Measurements from ENCODE around the gene SEC61G.
A peak's percentile ranks its signal among the peaks of the same experiment; 100 is the strongest.

The SEC61G gene

DNA sequence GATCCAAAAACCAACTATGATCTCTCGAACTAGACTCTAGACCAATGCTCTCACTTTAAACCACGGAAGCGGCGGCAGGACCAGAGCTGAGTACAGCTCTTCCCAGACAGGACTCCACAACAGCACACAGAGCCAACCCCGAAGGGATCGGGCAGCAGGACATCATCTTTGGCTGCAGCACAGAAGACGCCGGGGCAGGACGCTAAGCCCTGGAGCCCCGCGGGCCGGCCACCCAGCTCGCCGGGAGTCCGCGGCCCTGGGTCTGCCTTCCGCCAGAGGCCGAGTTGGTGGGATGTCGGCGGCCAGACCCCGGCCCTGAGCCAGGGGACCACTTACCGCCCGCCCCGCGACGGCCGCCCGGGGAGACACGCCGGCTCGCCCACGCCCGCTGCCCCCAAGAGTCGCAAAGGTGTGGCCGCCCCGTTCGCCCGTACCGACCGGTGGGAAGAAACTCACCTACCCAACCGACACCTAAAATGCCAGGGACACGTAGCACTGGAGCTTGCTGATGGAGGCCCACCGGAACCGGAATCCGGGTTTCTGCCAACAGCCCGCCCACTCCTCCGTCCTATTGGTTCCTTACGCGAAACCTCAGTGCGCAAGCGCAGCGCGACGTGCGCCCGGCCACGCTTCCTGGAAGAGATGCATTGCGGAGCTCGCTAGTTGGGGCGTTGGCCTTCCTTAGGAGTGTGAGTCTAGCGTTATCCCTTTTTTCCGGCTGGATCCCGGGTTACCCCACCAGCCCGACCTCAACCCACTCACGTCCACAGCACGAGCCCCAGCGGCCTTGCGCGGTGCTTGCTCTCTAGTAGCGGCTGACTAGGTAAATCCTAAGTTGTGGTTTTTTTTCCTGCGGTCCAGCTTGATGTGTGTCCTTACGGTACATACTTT, at the start of gene SEC61G:
Gene SEC61G, minus strand, starts transcription at position 510 of the 891 bp plus-strand sequence. CDS start 1,623 bp downstream, outside the sequence.
- Histone ChIP-seq H3K79me2 (ENCODE audit: insufficient read depth, low read length) (peaks cover 53% of the 10 kb centered on the region), H3K27ac (ENCODE audit: low read depth, low read length) (no peak within 1 kb of the TSS)

GRCh38 chr7:54802841-54803240, 43.8 kb upstream of the SEC61G start:
- Histone ChIP-seq H3K36me3 (ENCODE audit: low read length) (no peaks in the 10 kb centered on the region), H3K27ac (ENCODE audit: low read depth, low read length) (no peak overlapping the region), H3K79me2 (ENCODE audit: insufficient read depth, low read length) (no peaks in the 10 kb centered on the region), H3K9me2 (replicated peaks; ENCODE audit: insufficient read depth, low read length) (no peaks in the 10 kb centered on the region), H3K9me3 (ENCODE audit: insufficient read depth, low read length) (no peaks in the 10 kb centered on the region), H3K27me3 (ENCODE audit: low read length) (no peaks in the 10 kb centered on the region), H4K20me1 (ENCODE audit: low read depth, low read length) (no peaks in the 10 kb centered on the region), H3K4me2 (ENCODE audit: low read depth, low read length, poor library complexity, severe bottlenecking) (no peak overlapping the region), H2AFZ (ENCODE audit: low read depth, low read length, severe bottlenecking) (no peak overlapping the region), H3F3A (ENCODE audit: insufficient read depth) (no peaks in the 10 kb centered on the region), H3K4me3 (ENCODE audit: insufficient read depth, low read length, poor library complexity, severe bottlenecking) (no peak overlapping the region), H3K9ac (ENCODE audit: low read length) (no peak overlapping the region)
- TF ChIP-seq EZH2phosphoT487 (conservative IDR thresholded peaks at IDR 0.05; ENCODE audit: low read length): no peak
- TF ChIP-seq, protein P1, sequence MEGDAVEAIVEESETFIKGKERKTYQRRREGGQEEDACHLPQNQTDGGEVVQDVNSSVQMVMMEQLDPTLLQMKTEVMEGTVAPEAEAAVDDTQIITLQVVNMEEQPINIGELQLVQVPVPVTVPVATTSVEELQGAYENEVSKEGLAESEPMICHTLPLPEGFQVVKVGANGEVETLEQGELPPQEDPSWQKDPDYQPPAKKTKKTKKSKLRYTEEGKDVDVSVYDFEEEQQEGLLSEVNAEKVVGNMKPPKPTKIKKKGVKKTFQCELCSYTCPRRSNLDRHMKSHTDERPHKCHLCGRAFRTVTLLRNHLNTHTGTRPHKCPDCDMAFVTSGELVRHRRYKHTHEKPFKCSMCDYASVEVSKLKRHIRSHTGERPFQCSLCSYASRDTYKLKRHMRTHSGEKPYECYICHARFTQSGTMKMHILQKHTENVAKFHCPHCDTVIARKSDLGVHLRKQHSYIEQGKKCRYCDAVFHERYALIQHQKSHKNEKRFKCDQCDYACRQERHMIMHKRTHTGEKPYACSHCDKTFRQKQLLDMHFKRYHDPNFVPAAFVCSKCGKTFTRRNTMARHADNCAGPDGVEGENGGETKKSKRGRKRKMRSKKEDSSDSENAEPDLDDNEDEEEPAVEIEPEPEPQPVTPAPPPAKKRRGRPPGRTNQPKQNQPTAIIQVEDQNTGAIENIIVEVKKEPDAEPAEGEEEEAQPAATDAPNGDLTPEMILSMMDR (IDR thresholded peaks at IDR 0.05; ENCODE audit: insufficient read depth, low read length, poor library complexity, severe bottlenecking): no peak

More for the DNA sequence above, at the start of gene SEC61G:
- Histone ChIP-seq H3K9me2 (replicated peaks; ENCODE audit: insufficient read depth, low read length) (no peaks in the 10 kb centered on the region), H4K20me1 (ENCODE audit: low read depth, low read length) (peaks cover under 1% of the 10 kb centered on the region; the same call in 1 of the 2 replicates), H3K4me3 (ENCODE audit: insufficient read depth, low read length, poor library complexity, severe bottlenecking) (peak within 1 kb of the TSS; percentile 96), H3K4me2 (ENCODE audit: low read depth, low read length, poor library complexity, severe bottlenecking) (peak within 1 kb of the TSS; percentile 86), H3K36me3 (ENCODE audit: low read length) (peaks cover 16% of the 10 kb centered on the region; the same call in 1 of the 2 replicates), H3K9me3 (ENCODE audit: insufficient read depth, low read length) (no peaks in the 10 kb centered on the region), H3K27me3 (ENCODE audit: low read length) (no peaks in the 10 kb centered on the region), H3K9ac (ENCODE audit: low read length) (peak within 1 kb of the TSS; percentile 76), H3F3A (ENCODE audit: insufficient read depth) (peaks cover 3% of the 10 kb centered on the region; the same call in 1 of the 2 replicates), H2AFZ (ENCODE audit: low read depth, low read length, severe bottlenecking) (peak within 1 kb of the TSS; percentile 83)
- TF ChIP-seq, protein P1 (IDR thresholded peaks at IDR 0.05; ENCODE audit: insufficient read depth, low read length, poor library complexity, severe bottlenecking): no peak
- no peak for TF ChIP-seq EZH2phosphoT487 (conservative IDR thresholded peaks at IDR 0.05; ENCODE audit: low read length)

DNA sequence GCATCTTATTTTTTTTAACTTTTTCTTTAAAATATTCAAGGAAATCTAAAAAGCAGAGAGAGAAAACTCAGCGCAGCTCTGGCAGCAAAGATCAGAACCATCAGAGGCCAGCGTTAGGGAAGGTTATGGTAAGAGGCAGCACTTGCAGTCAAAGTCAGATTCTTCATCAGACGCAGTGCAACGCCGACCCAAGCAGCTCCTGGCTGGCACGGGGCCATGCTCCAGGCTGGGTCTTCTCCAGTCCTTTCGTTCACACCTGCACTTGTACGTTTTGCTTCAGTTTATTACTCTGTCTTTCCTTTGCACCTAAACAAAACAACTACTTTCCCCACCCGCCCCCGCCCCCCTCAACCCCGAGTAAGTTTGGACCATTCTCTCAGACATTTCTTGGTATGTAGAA, 43.1 kb upstream of the SEC61G start:
- H3K9me2 ChIP-seq (replicated peaks; ENCODE audit: insufficient read depth, low read length): no peaks in the 10 kb centered on the region
- H3K27ac ChIP-seq (ENCODE audit: low read depth, low read length): no peak overlapping the region
- no peaks in the 10 kb centered on the region for H4K20me1 ChIP-seq (ENCODE audit: low read depth, low read length)
- H3K4me2 ChIP-seq (ENCODE audit: low read depth, low read length, poor library complexity, severe bottlenecking): no peak overlapping the region
- no peak for TF ChIP-seq EZH2phosphoT487 (conservative IDR thresholded peaks at IDR 0.05; ENCODE audit: low read length)
- TF ChIP-seq, protein P1 (IDR thresholded peaks at IDR 0.05; ENCODE audit: insufficient read depth, low read length, poor library complexity, severe bottlenecking): no peak
- no peaks in the 10 kb centered on the region for H3F3A ChIP-seq (ENCODE audit: insufficient read depth)
- H3K36me3 ChIP-seq (ENCODE audit: low read length): no peaks in the 10 kb centered on the region
- no peak overlapping the region for H3K4me3 ChIP-seq (ENCODE audit: insufficient read depth, low read length, poor library complexity, severe bottlenecking)
- no peaks in the 10 kb centered on the region for H3K9me3 ChIP-seq (ENCODE audit: insufficient read depth, low read length)
- no peaks in the 10 kb centered on the region for H3K27me3 ChIP-seq (ENCODE audit: low read length)
- H3K79me2 ChIP-seq (ENCODE audit: insufficient read depth, low read length): no peaks in the 10 kb centered on the region
- no peak overlapping the region for H3K9ac ChIP-seq (ENCODE audit: low read length)
- no peak overlapping the region for H2AFZ ChIP-seq (ENCODE audit: low read depth, low read length, severe bottlenecking)
